ENCODE results near the gene TTI1. TPM values are rescaled to one million over a fixed set of nuclear protein-coding genes. Genes with fewer than 3 reads are reported as not detected.

Gene TTI1
- 10 to 100 TPM in 2 of 3 donors, 1 to 10 TPM in 1; 8.8 to 17.7 (median 15.4) TPM for polyA plus RNA-seq

- H3K9me3 Mint-ChIP-seq, result no peaks in the 10 kb centered on the region
- peaks cover 0 to 5% (median 0%) of the 10 kb centered on the region in 3 donors for H3K36me3 Mint-ChIP-seq
- H3K4me3 Mint-ChIP-seq, result peak within 1 kb of the TSS; percentile 89 to 98 (median 97)
- peak within 1 kb of the TSS; percentile 98 to 100 (median 98) for H3K27ac Mint-ChIP-seq
- peaks cover 66 to 79% of the 10 kb centered on the region in 2 donors for H3K4me1 Mint-ChIP-seq
- peak; percentile 91 to 92 (median 91) for DNase-seq
- H3K27me3 Mint-ChIP-seq (ENCODE audit: low read depth in 3 of 3), result peaks cover 0 to 10% (median 7%) of the 10 kb centered on the region in 3 donors
These were observed at the start of gene TTI1, which contains the start of gene RPRD1B for GRCh38 chr20:38033330-38034107. Gene TTI1 (minus strand): TSS chr20:38033456. CDS start chr20:38013816, 19,640 bp downstream. Gene RPRD1B (plus strand): TSS chr20:38033746. CDS start chr20:38033948, 202 bp downstream.

- Mint-ChIP-seq H3K27me3 (ENCODE audit: low read depth in 3 of 3) (no peaks in the 10 kb centered on the region), H3K27ac (no peak overlapping the region), H3K4me1 (peaks cover 3 to 31% of the 10 kb centered on the region in 2 donors), H3K9me3 (no peaks in the 10 kb centered on the region), H3K36me3 (peaks cover 26 to 55% (median 27%) of the 10 kb centered on the region in 3 donors), H3K4me3 (no peak overlapping the region)
- no peak for DNase-seq
These were observed 49.6 kb upstream of the TTI1 start for GRCh38 chr20:38082894-38083293.

- Mint-ChIP-seq H3K4me3 (no peak overlapping the region), H3K27ac (peak overlapping the region in 1 of 6 donors; percentile 46), H3K27me3 (ENCODE audit: low read depth in 3 of 3) (no peaks in the 10 kb centered on the region), H3K9me3 (no peaks in the 10 kb centered on the region), H3K36me3 (peaks cover 28 to 50% (median 32%) of the 10 kb centered on the region in 3 donors), H3K4me1 (peaks cover 3 to 31% of the 10 kb centered on the region in 2 donors)
- no peak for DNase-seq
These were observed 48.3 kb upstream of the TTI1 start for GRCh38 chr20:38081575-38081974.

- Mint-ChIP-seq H3K27me3 (ENCODE audit: low read depth in 3 of 3) (no peaks in the 10 kb centered on the region), H3K9me3 (no peaks in the 10 kb centered on the region), H3K4me3 (no peak overlapping the region), H3K4me1 (peaks cover 3 to 19% of the 10 kb centered on the region in 2 donors), H3K36me3 (peaks cover 15 to 35% (median 26%) of the 10 kb centered on the region in 3 donors), H3K27ac (no peak overlapping the region)
- no peak for DNase-seq
These were observed 46.1 kb upstream of the TTI1 start for GRCh38 chr20:38079353-38079752.

GRCh38 chr20:38078084-38078483, 44.8 kb upstream of the TTI1 start:
- Mint-ChIP-seq H3K27ac (no peak overlapping the region), H3K4me3 (no peak overlapping the region), H3K27me3 (ENCODE audit: low read depth in 3 of 3) (no peaks in the 10 kb centered on the region), H3K36me3 (peaks cover 15 to 35% (median 26%) of the 10 kb centered on the region in 3 donors), H3K4me1 (peaks cover 4 to 31% of the 10 kb centered on the region in 2 donors), H3K9me3 (no peaks in the 10 kb centered on the region)
- DNase-seq, result no peak

- peak overlapping the region in 1 of 6 donors; percentile 11 for H3K27ac Mint-ChIP-seq
- no peaks in the 10 kb centered on the region for H3K9me3 Mint-ChIP-seq
- H3K4me3 Mint-ChIP-seq, result no peak overlapping the region
- peaks cover 20 to 47% (median 31%) of the 10 kb centered on the region in 3 donors for H3K36me3 Mint-ChIP-seq
- no peaks in the 10 kb centered on the region for H3K27me3 Mint-ChIP-seq (ENCODE audit: low read depth in 3 of 3)
- H3K4me1 Mint-ChIP-seq, result peaks cover 4 to 25% of the 10 kb centered on the region in 2 donors
- no peak for DNase-seq
These were observed 43.3 kb upstream of the TTI1 start for GRCh38 chr20:38076548-38076947.

GRCh38 chr20:38075161-38075998, 42.1 kb upstream of the TTI1 start:
- Mint-ChIP-seq H3K4me3 (no peak overlapping the region), H3K27ac (peak overlapping the region in 3 of 6 donors; percentile 5 to 51 (median 17)), H3K9me3 (no peaks in the 10 kb centered on the region), H3K27me3 (ENCODE audit: low read depth in 3 of 3) (peaks cover 0 to 1% (median 0%) of the 10 kb centered on the region in 3 donors), H3K4me1 (peaks cover 4 to 17% of the 10 kb centered on the region in 2 donors), H3K36me3 (peaks cover 22 to 49% (median 28%) of the 10 kb centered on the region in 3 donors)
- DNase-seq, result no peak

- peaks cover 0 to 4% (median 0%) of the 10 kb centered on the region in 3 donors for H3K27me3 Mint-ChIP-seq (ENCODE audit: low read depth in 3 of 3)
These were observed 40.2 kb upstream of the TTI1 start for GRCh38 chr20:38073307-38074071.

GRCh38 chr20:38072898-38073297, 39.6 kb upstream of the TTI1 start:
- H3K9me3 Mint-ChIP-seq, result no peaks in the 10 kb centered on the region
- peaks cover 2 to 12% of the 10 kb centered on the region in 2 donors for H3K4me1 Mint-ChIP-seq
- H3K36me3 Mint-ChIP-seq, result peaks cover 22 to 35% (median 27%) of the 10 kb centered on the region in 3 donors
- no peak for DNase-seq
- H3K27me3 Mint-ChIP-seq (ENCODE audit: low read depth in 3 of 3), result peaks cover 0 to 4% (median 0%) of the 10 kb centered on the region in 3 donors
- peak overlapping the region in 1 of 6 donors; percentile 23 for H3K27ac Mint-ChIP-seq
- no peak overlapping the region for H3K4me3 Mint-ChIP-seq

More at GRCh38 chr20:38073307-38074071, 40.2 kb upstream of the TTI1 start:
- peak overlapping the region in 2 of 6 donors; percentile 15 to 23 for H3K27ac Mint-ChIP-seq
- H3K4me3 Mint-ChIP-seq, result no peak overlapping the region
- H3K4me1 Mint-ChIP-seq, result peaks cover 2 to 12% of the 10 kb centered on the region in 2 donors
- peak; percentile 25 to 38 (median 32) for DNase-seq
- no peaks in the 10 kb centered on the region for H3K9me3 Mint-ChIP-seq
- H3K36me3 Mint-ChIP-seq, result peaks cover 22 to 39% (median 27%) of the 10 kb centered on the region in 3 donors

GRCh38 chr20:38067717-38068365, 34.6 kb upstream of the TTI1 start:
- H3K4me3 Mint-ChIP-seq, result no peak overlapping the region
- peak overlapping the region in 1 of 6 donors; percentile 36 for H3K27ac Mint-ChIP-seq
- H3K4me1 Mint-ChIP-seq, result no peaks in the 10 kb centered on the region
- H3K9me3 Mint-ChIP-seq, result no peaks in the 10 kb centered on the region
- no peak for DNase-seq
- peaks cover 27 to 53% (median 37%) of the 10 kb centered on the region in 3 donors for H3K36me3 Mint-ChIP-seq
- peaks cover 0 to 5% (median 0%) of the 10 kb centered on the region in 3 donors for H3K27me3 Mint-ChIP-seq (ENCODE audit: low read depth in 3 of 3)

GRCh38 chr20:38066969-38067716, 33.9 kb upstream of the TTI1 start:
- peaks cover 0 to 5% (median 0%) of the 10 kb centered on the region in 3 donors for H3K27me3 Mint-ChIP-seq (ENCODE audit: low read depth in 3 of 3)
- H3K4me3 Mint-ChIP-seq, result no peak overlapping the region
- peak overlapping the region in 1 of 6 donors; percentile 36 for H3K27ac Mint-ChIP-seq

GRCh38 chr20:38065764-38066375, 32.6 kb upstream of the TTI1 start:
- H3K36me3 Mint-ChIP-seq, result peaks cover 22 to 35% (median 33%) of the 10 kb centered on the region in 3 donors

More at GRCh38 chr20:38066969-38067716, 33.9 kb upstream of the TTI1 start:
- Mint-ChIP-seq H3K9me3 (no peaks in the 10 kb centered on the region), H3K36me3 (peaks cover 24 to 46% (median 35%) of the 10 kb centered on the region in 3 donors), H3K4me1 (no peaks in the 10 kb centered on the region)
- DNase-seq, result no peak

More at GRCh38 chr20:38065764-38066375, 32.6 kb upstream of the TTI1 start:
- H3K4me1 Mint-ChIP-seq, result no peaks in the 10 kb centered on the region
- DNase-seq, result no peak
- H3K27ac Mint-ChIP-seq, result no peak overlapping the region
- H3K9me3 Mint-ChIP-seq, result no peaks in the 10 kb centered on the region
- H3K4me3 Mint-ChIP-seq, result no peak overlapping the region
- H3K27me3 Mint-ChIP-seq (ENCODE audit: low read depth in 3 of 3), result peaks cover 0 to 5% (median 0%) of the 10 kb centered on the region in 3 donors

Data from immature natural killer cell (primary cell).